Uterus (tissue), 4 donors: ENCODE data around the gene CACNA1D. TPM values are rescaled to one million over a fixed set of nuclear protein-coding genes. Genes with fewer than 3 reads are reported as not detected.

Experiments used
- DNase-seq, 2 donors: peaks; one replicate each; pipeline ENCODE4 v3.0.0-alpha.2; 2019 to 2020
- H3K27ac ChIP-seq, 2 donors: fragments of 200-600 bp; sonication (generic); 1 replicate in 1 of 2; 2 replicates in 1 of 2; pipeline ENCODE4 v1.5.1; 2016 to 2018
- H3K27me3 ChIP-seq, 2 donors: fragments of 200-600 bp; sonication (generic); one replicate each; pipeline ENCODE4 v1.5.1; 2018 to 2019; ENCODE audit warnings: control low read depth in 1 of 2
- H3K36me3 ChIP-seq, 2 donors: fragments of 200-600 bp; sonication (generic); one replicate each; pipeline ENCODE4 v1.5.1; 2019; ENCODE audit warnings: control low read depth in 1 of 2
- H3K4me1 ChIP-seq, 2 donors: fragments of 200-600 bp; sonication (generic); one replicate each; pipeline ENCODE4 v1.5.1; 2018 to 2019; ENCODE audit warnings: control low read depth in 1 of 2
- H3K4me3 ChIP-seq, 2 donors: fragments of 200-600 bp; sonication (generic); 1 replicate in 1 of 2; 2 replicates in 1 of 2; pipeline ENCODE4 v1.5.1; 2018 to 2019; ENCODE audit warnings: mild to moderate bottlenecking in 1 of 2
- H3K9me3 ChIP-seq, 2 donors: fragments of 200-600 bp; sonication (generic); one replicate each; pipeline ENCODE4 v1.5.1; 2019; ENCODE audit warnings: control low read depth in 1 of 2
- POLR2A ChIP-seq, 2 donors: fragments of 450-650 bp; IDR thresholded peaks; one replicate each; pipeline ENCODE4 v1.6.1; 2016; ENCODE audit warnings: antibody characterized with exemption in 2 of 2, mild to moderate bottlenecking in 1 of 2, moderate library complexity in 1 of 2
- intact Hi-C: fragments of 100-400 bp; cut with DNase I; formaldehyde crosslinking; loops from one replicate; pipeline ENCODE4 v1.15.1; 2023; ENCODE audit warnings: low total_unique reads
- total RNA-seq, 4 donors: library from RNA; depleted of rRNA in 3 of 4; stranded (reverse); fragments of >200 nt in 3 of 4; gene quantifications; one replicate each; pipeline versions ENCODE4 v1.1.0 to v1.2.4, GENCODE V29; 2014 to 2023
- TF ChIP-seq, protein P1 (sequence below), 4 experiments: fragments of 200-600 bp in 2 of 4; fragments of 450-650 bp in 2 of 4; sonication (generic) in 2 of 4; IDR thresholded peaks; one replicate each; pipeline ENCODE4 v1.5.1; 2016 to 2019; ENCODE audit warnings: antibody characterized with exemption in 4 of 4, mild to moderate bottlenecking in 2 of 4, moderate library complexity in 1 of 4
- donor health status: DM: yes; HTN: yes; CAD: no.

The CACNA1D gene
- total RNA-seq, 4 donors from 2014 or later: 0.88 to 97.5 (median 63.4) TPM

DNA sequence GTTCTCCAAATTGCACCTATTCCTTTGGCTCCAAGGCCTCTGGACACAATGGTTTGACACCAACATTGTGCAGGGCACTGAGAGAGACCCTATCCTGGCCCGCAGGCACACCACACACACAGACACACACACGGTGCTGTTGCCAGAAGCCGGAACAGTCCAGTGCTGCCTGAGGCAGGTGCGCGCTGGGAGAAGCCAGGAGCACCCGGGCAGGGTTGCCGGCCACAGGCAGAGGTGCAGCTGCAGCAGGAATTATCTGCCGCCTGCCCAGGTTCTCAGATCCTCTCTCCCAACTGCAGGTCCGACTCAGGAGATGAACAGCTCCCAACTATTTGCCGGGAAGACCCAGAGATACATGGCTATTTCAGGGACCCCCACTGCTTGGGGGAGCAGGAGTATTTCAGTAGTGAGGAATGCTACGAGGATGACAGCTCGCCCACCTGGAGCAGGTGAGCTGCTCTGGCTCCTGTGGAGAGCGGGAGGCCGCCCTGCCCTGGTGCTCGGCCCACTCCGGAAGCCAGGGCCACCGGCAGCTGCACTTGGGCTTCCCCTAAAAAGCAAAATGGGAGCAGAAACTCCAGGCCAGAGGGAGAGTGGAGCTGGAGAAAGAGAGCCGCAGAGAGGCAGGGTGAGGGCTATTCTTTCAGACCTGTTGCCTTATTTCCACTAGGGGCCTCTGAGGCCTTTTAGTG is 308.9 kb downstream of the CACNA1D start:
- Histone ChIP-seq H3K9me3 (no peaks in the 10 kb centered on the region), H3K27me3 (no peaks in the 10 kb centered on the region), H3K36me3 (no peaks in the 10 kb centered on the region), H3K4me1 (no peaks in the 10 kb centered on the region), H3K27ac (no peak overlapping the region), H3K4me3 (no peak overlapping the region)
- DNase-seq: no peak
- intact Hi-C loops: no loop called here
- TF ChIP-seq, protein P1, sequence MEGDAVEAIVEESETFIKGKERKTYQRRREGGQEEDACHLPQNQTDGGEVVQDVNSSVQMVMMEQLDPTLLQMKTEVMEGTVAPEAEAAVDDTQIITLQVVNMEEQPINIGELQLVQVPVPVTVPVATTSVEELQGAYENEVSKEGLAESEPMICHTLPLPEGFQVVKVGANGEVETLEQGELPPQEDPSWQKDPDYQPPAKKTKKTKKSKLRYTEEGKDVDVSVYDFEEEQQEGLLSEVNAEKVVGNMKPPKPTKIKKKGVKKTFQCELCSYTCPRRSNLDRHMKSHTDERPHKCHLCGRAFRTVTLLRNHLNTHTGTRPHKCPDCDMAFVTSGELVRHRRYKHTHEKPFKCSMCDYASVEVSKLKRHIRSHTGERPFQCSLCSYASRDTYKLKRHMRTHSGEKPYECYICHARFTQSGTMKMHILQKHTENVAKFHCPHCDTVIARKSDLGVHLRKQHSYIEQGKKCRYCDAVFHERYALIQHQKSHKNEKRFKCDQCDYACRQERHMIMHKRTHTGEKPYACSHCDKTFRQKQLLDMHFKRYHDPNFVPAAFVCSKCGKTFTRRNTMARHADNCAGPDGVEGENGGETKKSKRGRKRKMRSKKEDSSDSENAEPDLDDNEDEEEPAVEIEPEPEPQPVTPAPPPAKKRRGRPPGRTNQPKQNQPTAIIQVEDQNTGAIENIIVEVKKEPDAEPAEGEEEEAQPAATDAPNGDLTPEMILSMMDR (IDR thresholded peaks at IDR 0.05): no peak
- no peak for TF ChIP-seq POLR2A (IDR thresholded peaks at IDR 0.05)

GRCh38 chr3:53803816-53804695 is 309.6 kb downstream of the CACNA1D start:
- no peaks in the 10 kb centered on the region for H3K27me3 ChIP-seq
- TF ChIP-seq, protein P1 (IDR thresholded peaks at IDR 0.05): no peak
- no peak for TF ChIP-seq POLR2A (IDR thresholded peaks at IDR 0.05)
- H3K4me1 ChIP-seq: no peaks in the 10 kb centered on the region
- H3K4me3 ChIP-seq: no peak overlapping the region
- no peaks in the 10 kb centered on the region for H3K36me3 ChIP-seq
- DNase-seq: no peak
- no peaks in the 10 kb centered on the region for H3K9me3 ChIP-seq
- intact Hi-C loops: no loop called here
- H3K27ac ChIP-seq: no peak overlapping the region

DNA sequence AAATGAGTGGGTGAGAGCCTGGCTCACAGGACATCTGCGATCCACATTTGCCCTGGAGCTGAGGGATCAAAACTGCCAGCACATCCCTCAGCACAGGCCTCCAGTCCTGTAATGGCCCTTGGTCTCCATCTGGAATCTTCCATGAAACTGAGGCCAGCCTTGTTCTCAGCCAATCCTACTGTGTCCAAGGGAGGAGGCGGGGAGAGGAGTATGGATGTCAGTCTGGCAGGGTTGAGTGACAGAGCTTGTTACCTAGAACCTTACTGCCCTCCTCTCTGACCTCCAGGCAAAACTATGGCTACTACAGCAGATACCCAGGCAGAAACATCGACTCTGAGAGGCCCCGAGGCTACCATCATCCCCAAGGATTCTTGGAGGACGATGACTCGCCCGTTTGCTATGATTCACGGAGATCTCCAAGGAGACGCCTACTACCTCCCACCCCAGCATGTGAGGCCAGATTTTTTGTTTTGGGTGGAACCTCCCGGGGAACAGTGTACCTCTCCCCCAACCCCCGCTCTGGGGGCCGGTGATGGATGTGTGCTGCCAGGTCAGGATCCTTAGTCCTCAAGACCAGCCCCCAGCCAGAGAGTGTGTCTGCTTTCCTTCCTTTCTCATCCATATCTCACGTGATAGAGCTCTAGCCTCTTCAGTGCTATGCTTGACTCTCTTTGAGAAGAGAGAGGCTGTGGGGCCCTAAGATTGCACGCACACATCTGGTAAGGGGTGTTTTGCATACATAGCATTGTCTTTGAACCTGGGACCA is 310.5 kb downstream of the CACNA1D start:
- no peaks in the 10 kb centered on the region for H3K4me1 ChIP-seq
- TF ChIP-seq, protein P1 (IDR thresholded peaks at IDR 0.05): no peak
- TF ChIP-seq POLR2A (IDR thresholded peaks at IDR 0.05): no peak
- H3K36me3 ChIP-seq: no peaks in the 10 kb centered on the region
- no peaks in the 10 kb centered on the region for H3K9me3 ChIP-seq
- H3K27ac ChIP-seq: no peak overlapping the region
- intact Hi-C loops: no loop called here
- no peaks in the 10 kb centered on the region for H3K27me3 ChIP-seq
- no peak overlapping the region for H3K4me3 ChIP-seq
- DNase-seq: peak; percentile 28 to 35

DNA sequence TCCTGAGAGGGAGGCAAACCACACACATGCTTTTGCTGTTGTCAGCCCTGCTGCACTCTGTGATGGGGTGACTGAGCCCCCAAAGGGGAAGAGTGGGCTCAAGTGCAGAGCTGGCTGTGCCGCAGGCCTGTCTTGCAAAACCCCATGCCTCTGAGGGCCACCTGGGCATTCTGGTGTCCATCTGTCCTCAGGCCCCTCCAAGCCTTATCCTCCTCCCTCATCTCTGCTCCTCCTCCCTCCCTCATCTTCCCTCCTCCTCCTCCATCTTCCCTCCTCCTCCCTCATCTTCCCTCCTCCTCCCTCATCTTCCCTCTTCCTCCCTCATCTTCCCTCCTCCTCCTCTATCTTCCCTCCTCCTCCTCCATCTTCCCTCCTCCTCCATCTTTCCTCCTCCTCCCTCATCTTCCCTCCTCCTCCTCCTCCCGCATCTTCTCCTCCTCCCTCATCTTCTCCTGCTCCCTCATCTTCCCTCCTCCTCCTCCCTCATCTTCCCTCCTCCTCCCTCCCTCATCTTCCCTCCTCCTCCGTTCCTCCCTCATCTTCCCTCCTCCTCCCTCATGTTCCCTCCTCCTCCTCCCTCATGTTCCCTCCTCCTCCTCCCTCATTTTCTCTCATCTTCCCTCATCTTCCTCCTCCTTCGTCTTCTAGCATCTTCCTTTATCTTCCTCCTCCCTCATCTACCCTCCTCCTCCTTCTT is 311.2 kb downstream of the CACNA1D start:
- Histone ChIP-seq H3K27ac (no peak overlapping the region), H3K4me1 (no peaks in the 10 kb centered on the region), H3K27me3 (no peaks in the 10 kb centered on the region), H3K36me3 (no peaks in the 10 kb centered on the region), H3K9me3 (no peaks in the 10 kb centered on the region), H3K4me3 (no peak overlapping the region)
- DNase-seq: no peak
- intact Hi-C loops: no loop called here
- TF ChIP-seq, protein P1 (IDR thresholded peaks at IDR 0.05): no peak
- TF ChIP-seq POLR2A (IDR thresholded peaks at IDR 0.05): no peak
